K562 treated with DMSO at 1 percent for 12 hours (cell line): Measurements from ENCODE around the gene MOB3C. TPM values are rescaled to one million over a fixed set of nuclear protein-coding genes. Genes with fewer than 3 reads are reported as not detected.

Experiments used
- total RNA-seq: library from RNA; unstranded; fragments of 300-600 nt; gene quantifications from 2 replicates; pipeline ENCODE4 v1.2.3, GENCODE V29; 2022; ENCODE audit not compliant: insufficient read depth

The MOB3C gene
- 9.5 and 18.0 TPM in 2 replicates for total RNA-seq

GRCh38 chr1:46616277-46617107 lies at the start of gene MOB3C:
TSS of gene MOB3C (minus strand) at chr1:46616811. CDS start at chr1:46613321, 3,490 bp downstream.

GRCh38 chr1:46603858-46604549 lies 12.6 kb downstream of the MOB3C start, which contains the start of gene MKNK1:
TSS of gene MKNK1 (minus strand) at chr1:46604268. CDS start at chr1:46583327, 20,941 bp downstream.

Other genes with a start within 250 kb of the MOB3C start
- 1.6 and 1.9 TPM in 2 replicates for gene FAAH, start 222.5 kb downstream of the MOB3C start, total RNA-seq
- gene DMBX1, start 127.0 kb downstream of the MOB3C start, total RNA-seq, result 3.5 and 8.0 TPM in 2 replicates
- gene KNCN, start 65.2 kb downstream of the MOB3C start, total RNA-seq, result not detected in 2 replicates
- gene MKNK1, start 12.5 kb downstream of the MOB3C start, total RNA-seq, result 34.4 and 66.1 TPM in 2 replicates
- gene ATPAF1, start 51.6 kb upstream of the MOB3C start, total RNA-seq, result 23.3 and 37.2 TPM in 2 replicates
- not detected in 2 replicates for gene TEX38, start 55.0 kb upstream of the MOB3C start, total RNA-seq
- gene EFCAB14, start 102.3 kb upstream of the MOB3C start, total RNA-seq, result 8.8 and 44.8 TPM in 2 replicates
- not detected in 2 replicates for gene CYP4B1, start 182.2 kb upstream of the MOB3C start, total RNA-seq